ENCODE data around the gene COX8A. TPM values are rescaled to one million over a fixed set of nuclear protein-coding genes. Genes with fewer than 3 reads are reported as not detected.

Gene COX8A
- total and polyA plus RNA-seq, 12 donors: 279 to 810 (median 426) TPM

- WGBS, 4 donors: 69 to 81% (median 76%) methylated on average over 6 to 54 of the region's 54 CpGs
- Histone ChIP-seq H3K9me3 (replicated peaks in 1 of 3) (no peaks in the 10 kb centered on the region), H3K27ac (no peak overlapping the region), H3K36me3 (replicated peaks in 1 of 2) (peaks cover 0 to 38% of the 10 kb centered on the region in 2 donors), H3K4me1 (replicated peaks in 1 of 2) (peaks cover 5 to 33% of the 10 kb centered on the region in 2 donors), H3K27me3 (no peaks in the 10 kb centered on the region), H3K4me3 (peak overlapping the region in 1 of 4 donors; percentile 39)
- DNase-seq: peak in 1 of 7 donors; percentile 65
- no peak for TF ChIP-seq CTCF (IDR thresholded peaks at IDR 0.05)
- no peak for TF ChIP-seq POLR2A (IDR thresholded peaks at IDR 0.05)
- intact Hi-C loops (cut with DNase I): no loop called here
Observed at GRCh38 chr11:63998558-63999348, 24.3 kb downstream of the COX8A start.

- H3K27me3 ChIP-seq: no peaks in the 10 kb centered on the region
- peak overlapping the region in 1 of 4 donors; percentile 39 for H3K4me3 ChIP-seq
- H3K9me3 ChIP-seq (replicated peaks in 1 of 3): no peaks in the 10 kb centered on the region
- 10 to 40% (median 16%) methylated on average over 3 to 59 of the region's 59 CpGs; no CpG with 5 or more reads in 1 of the 4 donors for WGBS, 4 donors
- intact Hi-C loops (cut with DNase I): loop anchor here (2.0 to 10.0 kb wide), 3 partner anchors 149 to 295 kb away; partner anchors contain the start of gene KCNK4 (in 1 of the 2)
- H3K36me3 ChIP-seq (replicated peaks in 1 of 2): peaks cover 0 to 33% of the 10 kb centered on the region in 2 donors
- peak in 6 of 7 donors; percentile 42 to 86 (median 54) for DNase-seq
- H3K27ac ChIP-seq: no peak overlapping the region
- H3K4me1 ChIP-seq (replicated peaks in 1 of 2): peaks cover 5 to 33% of the 10 kb centered on the region in 2 donors
- TF ChIP-seq POLR2A (IDR thresholded peaks at IDR 0.05): no peak
- TF ChIP-seq CTCF (IDR thresholded peaks at IDR 0.05): no peak
Observed at GRCh38 chr11:63999349-64000025, 25.1 kb downstream of the COX8A start.

- TF ChIP-seq POLR2A (IDR thresholded peaks at IDR 0.05) (no peak), CTCF (IDR thresholded peaks at IDR 0.05) (peak; percentile 46 to 97 (median 68))
- Histone ChIP-seq H3K4me1 (replicated peaks in 1 of 2) (peaks cover 5 to 33% of the 10 kb centered on the region in 2 donors), H3K9me3 (replicated peaks in 1 of 3) (no peaks in the 10 kb centered on the region), H3K27ac (no peak overlapping the region), H3K27me3 (no peaks in the 10 kb centered on the region), H3K36me3 (replicated peaks in 1 of 2) (peaks cover 0 to 26% of the 10 kb centered on the region in 2 donors), H3K4me3 (peak overlapping the region in 1 of 4 donors; percentile 39)
- peak; percentile 43 to 80 (median 69) for DNase-seq
- intact Hi-C loops (cut with DNase I): loop anchor here (2.0 to 10.0 kb wide), 3 partner anchors 149 to 295 kb away; partner anchors contain the start of gene KCNK4 (in 1 of the 2)
- WGBS, 4 donors: 3% methylated on average over 57 to 67 of the region's 67 CpGs; no CpG with 5 or more reads in 2 of the 4 donors
Observed at GRCh38 chr11:64000026-64000739, 25.8 kb downstream of the COX8A start.
